Measurements from ENCODE around the gene TENT5C.
"Not testable (repeated sequence)": the region's sequence is repeated elsewhere in the genome, so short reads cannot be mapped to it uniquely, and the experiment has no call there.

TENT5C gene

GRCh38 chr1:117605774-117606648 lies at the start of gene TENT5C:
Gene TENT5C, plus strand, starts transcription at chr1:117606048. Its CDS starts 16,821 bp downstream, at chr1:117622869.
- peak; percentile 95 for DNase-seq

- DNase-seq = no peak
These were observed 49.5 kb upstream of the TENT5C start for GRCh38 chr1:117556341-117556740.

- no peak for DNase-seq
These were observed 48.9 kb upstream of the TENT5C start for GRCh38 chr1:117556976-117557375.

GRCh38 chr1:117558451-117558850 lies 47.4 kb upstream of the TENT5C start:
- DNase-seq = not testable (repeated sequence)

- no peak for DNase-seq
These were observed 46.7 kb upstream of the TENT5C start for GRCh38 chr1:117559139-117559538.

GRCh38 chr1:117559985-117560384 lies 45.9 kb upstream of the TENT5C start:
- DNase-seq = no peak

GRCh38 chr1:117561071-117561470 lies 44.8 kb upstream of the TENT5C start:
- DNase-seq = no peak

GRCh38 chr1:117561551-117561950 lies 44.3 kb upstream of the TENT5C start:
- DNase-seq = peak; percentile 82

GRCh38 chr1:117562581-117563491 lies 43.0 kb upstream of the TENT5C start:
- peak; percentile 89 for DNase-seq

GRCh38 chr1:117563492-117563875 lies 42.4 kb upstream of the TENT5C start:
- no peak for DNase-seq

GRCh38 chr1:117564227-117565075 lies 41.4 kb upstream of the TENT5C start:
- DNase-seq = peak; percentile 8

GRCh38 chr1:117565076-117565556 lies 40.7 kb upstream of the TENT5C start:
- no peak for DNase-seq

GRCh38 chr1:117565745-117566455 lies 39.9 kb upstream of the TENT5C start:
- DNase-seq = peak; percentile 96

- no peak for DNase-seq
These were observed 39.3 kb upstream of the TENT5C start for GRCh38 chr1:117566556-117566955.

- no peak for DNase-seq
These were observed 38.4 kb upstream of the TENT5C start for GRCh38 chr1:117567435-117567834.

GRCh38 chr1:117567976-117568375 lies 37.9 kb upstream of the TENT5C start:
- no peak for DNase-seq

GRCh38 chr1:117568999-117569398 lies 36.8 kb upstream of the TENT5C start:
- no peak for DNase-seq

GRCh38 chr1:117569856-117570255 lies 36.0 kb upstream of the TENT5C start:
- no peak for DNase-seq

- DNase-seq = peak; percentile 21
These were observed 34.8 kb upstream of the TENT5C start for GRCh38 chr1:117570988-117571409.

GRCh38 chr1:117571496-117571895 lies 34.4 kb upstream of the TENT5C start:
- no peak for DNase-seq

GRCh38 chr1:117572546-117572945 lies 33.3 kb upstream of the TENT5C start:
- DNase-seq = no peak

All from NCI-H69 (cell line).